GM21360 (cell line): ENCODE measurements around the gene PGAP2.
A peak's percentile ranks its signal among the peaks of the same experiment; 100 is the strongest.

ENCODE experiments used
- ATAC-seq: cut with Tn5 transposase; IDR thresholded peaks from one replicate; pipeline ENCODE4 v1.9.1; 2021; ENCODE audit warnings: mild to moderate bottlenecking, moderate library complexity; ENCODE audit not compliant: unreplicated experiment

PGAP2 gene

DNA sequence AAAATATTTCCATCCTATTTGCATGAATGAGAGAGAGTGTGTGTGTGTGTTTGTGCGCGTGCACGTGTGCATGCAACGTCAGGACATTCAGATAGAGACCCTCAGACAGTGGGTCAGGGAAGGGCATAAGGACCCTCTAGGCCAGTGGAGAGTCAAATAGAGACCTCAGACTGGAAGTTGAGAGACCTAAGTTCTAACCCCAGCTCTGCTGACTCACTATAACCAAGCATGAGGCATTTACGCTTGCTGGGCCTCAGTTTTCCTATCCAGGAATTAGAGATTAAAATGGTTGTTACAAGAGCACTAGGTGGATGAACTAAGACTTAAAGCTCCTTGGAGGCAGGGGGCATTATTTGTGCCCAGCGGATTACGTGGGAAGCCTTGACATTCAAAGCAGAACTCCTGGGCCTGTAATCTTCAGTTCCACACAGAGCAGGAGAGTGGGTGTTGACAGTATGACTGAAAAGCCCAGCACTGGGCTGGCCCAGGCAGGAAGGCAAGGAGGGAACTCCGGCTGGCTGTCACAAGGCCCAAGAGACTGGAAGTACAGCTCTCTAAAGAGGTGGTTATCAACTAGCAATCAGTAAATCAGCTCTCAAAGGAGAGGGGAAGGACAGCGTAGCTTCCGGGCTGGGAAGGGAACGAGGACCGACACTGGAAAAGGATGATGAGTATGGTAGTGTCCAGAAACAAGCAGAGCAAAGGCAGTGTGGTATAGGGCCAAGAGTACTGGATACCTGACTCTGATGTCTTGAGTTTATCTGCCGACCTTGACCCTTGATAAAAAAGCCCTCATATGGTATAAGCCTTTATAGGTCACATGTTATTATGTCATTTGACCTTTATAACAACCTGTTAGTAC lies 23.2 kb downstream of the PGAP2 start:
- no peak for ATAC-seq

DNA sequence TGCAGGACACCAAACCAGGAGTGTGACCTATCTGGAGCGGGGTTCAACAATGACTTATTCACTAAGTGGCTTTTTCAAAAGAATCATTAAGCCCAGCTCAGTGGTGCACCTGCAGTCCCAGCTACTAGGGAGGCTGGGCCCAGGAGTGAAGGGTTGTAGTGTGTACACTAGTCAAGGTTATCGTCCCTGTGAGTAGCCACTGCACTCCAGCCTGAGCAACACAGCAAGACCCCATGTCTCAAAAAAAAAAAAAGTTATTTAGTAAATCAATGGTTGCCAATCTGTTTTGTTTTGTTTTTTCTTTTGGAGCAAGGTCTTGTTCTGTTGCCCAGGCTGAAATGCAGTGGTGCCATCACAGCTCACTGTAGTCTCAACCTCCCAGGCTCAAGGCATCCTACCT lies 24.5 kb downstream of the PGAP2 start:
- ATAC-seq = no peak

DNA sequence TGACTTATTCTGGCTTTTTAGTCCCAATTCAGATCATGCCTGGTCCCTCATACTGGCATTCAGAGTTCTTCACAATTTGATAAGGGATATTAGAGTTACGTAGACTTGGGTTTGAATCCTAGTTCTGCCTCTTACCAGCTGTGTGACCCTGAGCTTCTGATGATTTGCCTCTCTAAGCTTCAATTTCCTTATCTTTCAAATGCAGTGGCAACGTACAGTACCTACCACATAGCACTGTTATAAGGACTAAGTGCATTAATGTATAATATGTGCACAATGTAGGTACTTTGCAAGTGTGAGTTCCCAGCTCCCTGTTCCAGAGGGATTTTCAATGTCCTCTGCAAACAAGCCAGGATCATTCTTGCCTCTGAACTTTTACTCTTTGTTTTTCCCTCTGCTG lies 25.1 kb downstream of the PGAP2 start:
- no peak for ATAC-seq

DNA sequence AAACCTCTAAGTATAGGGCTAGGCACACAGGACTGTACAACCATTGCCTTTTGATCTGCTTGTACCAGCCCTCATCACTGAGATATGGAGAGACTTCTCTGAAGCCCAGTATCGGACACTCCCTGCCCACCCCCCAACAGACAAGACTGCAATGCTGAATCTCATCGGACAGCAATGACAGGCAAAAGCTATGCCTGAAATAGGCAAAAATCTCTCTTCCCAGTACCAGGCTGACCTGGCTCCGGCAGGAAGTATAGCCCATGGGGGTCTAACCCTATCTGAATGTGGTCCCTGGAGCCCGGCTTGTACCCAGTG lies 25.9 kb downstream of the PGAP2 start:
- ATAC-seq = no peak

DNA sequence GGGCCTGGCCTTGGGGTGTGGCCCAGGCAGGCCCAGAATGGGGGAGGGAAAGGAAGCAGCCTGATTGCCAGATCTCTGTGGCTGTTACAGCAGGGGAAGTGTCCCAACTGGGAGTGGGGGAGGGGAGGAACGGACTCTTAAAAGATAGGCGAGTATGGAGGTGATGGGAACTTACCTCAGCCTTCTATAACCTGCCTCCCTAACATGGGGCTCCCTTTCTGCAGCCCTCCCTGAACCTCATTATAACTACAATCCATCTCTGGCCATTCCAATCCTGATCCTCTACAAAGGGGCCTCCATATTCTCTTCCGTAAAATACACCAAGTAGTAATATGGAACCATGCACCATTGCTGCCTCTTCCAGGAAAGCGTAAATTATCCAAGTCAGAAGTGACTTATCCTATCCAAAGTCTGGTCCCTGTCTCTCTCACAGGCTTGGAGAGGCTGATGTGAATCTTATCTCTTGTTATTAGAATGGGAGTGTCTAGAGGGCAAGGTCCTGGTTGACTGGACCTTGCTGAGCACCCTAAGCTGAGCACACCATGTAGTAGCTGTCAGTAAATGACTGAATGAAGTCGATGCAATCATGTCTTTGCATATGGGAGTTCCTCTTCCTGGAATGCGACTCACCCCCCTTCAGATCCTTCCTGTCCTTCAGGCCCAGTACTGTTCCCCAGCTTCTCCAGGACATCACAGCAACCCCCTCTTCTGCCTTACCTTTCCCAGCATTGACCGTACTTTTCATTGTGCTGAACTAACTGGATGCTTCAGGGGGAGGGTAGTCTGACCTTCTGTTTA lies 26.5 kb downstream of the PGAP2 start:
- ATAC-seq = no peak

DNA sequence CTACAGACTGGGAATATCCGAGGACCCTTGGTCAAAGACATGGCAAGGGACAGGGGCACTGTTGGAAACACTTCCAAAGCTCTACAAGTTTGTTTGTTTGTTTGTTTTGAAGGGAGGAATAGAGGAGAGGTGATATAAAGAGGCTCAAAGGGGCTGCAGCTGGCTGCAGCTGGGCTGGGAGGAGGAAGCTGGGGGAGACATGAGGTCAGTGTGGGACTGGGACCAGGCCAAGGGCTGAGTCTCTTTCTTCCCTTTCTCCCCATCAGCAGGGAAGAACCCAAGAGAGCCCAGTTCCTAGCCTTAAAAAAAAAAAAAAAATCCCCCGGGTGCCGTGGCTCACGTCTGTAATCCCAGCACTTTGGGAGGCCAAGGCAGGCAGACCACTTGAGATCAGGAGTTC lies 27.4 kb downstream of the PGAP2 start:
- ATAC-seq = no peak

DNA sequence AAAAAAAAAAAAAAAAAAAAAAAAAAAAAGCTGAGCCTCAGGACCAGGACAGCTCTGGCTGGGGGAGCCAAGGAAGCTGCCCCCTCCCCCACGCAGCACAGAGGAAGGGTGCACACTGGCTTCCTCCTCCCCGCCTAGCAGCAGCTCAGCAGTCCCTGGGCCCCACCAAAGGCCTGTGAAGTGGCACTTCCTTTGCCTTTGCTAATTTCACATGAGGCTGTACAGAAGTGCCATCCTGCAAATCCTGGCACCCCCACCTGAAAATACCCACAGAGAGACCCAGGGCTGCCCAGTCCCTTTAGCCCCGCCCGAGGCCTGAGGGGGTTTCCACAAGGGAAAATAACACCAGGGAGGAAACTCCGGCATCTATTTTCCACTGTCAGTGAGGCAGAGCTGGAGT lies 28.5 kb downstream of the PGAP2 start:
- ATAC-seq = no peak

DNA sequence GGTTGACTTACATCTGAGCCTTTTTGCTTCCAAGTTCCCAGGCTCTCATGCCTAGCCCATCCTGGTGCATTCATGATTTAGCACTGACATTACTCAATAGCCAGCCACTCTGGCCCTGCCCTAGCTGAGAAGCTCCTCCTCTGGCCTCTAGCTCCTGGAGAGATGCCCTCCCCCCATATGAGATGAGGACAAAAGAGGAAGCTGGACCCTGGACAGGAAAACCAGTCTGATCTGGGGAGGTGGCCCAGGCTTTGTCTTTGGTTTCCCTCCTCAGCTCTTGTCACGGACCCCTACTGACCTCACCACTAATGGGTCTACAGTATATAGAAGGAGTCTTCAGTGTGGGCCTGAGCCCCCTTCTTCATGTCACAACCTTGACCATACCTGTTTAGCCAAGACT lies 29.4 kb downstream of the PGAP2 start:
- ATAC-seq = no peak

DNA sequence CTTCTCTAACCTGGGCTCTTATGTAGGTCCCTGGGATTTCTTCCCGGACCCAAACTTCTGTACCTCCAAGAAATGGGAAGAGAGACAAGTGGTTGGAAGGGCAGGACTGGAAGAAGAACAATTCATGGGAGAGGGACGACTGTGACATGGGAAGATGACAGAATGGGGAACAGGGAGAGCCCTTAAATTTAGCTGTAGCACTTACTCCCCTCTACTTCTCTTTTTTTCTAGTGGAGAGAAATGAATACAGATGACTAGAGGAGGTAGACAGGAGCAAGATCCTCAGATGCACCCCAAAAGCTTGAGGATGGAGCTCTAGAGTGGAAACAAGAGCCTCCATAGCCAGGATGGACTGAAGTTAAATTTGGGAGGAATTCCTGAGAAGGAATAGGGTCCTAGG lies 30.1 kb downstream of the PGAP2 start:
- ATAC-seq = no peak

DNA sequence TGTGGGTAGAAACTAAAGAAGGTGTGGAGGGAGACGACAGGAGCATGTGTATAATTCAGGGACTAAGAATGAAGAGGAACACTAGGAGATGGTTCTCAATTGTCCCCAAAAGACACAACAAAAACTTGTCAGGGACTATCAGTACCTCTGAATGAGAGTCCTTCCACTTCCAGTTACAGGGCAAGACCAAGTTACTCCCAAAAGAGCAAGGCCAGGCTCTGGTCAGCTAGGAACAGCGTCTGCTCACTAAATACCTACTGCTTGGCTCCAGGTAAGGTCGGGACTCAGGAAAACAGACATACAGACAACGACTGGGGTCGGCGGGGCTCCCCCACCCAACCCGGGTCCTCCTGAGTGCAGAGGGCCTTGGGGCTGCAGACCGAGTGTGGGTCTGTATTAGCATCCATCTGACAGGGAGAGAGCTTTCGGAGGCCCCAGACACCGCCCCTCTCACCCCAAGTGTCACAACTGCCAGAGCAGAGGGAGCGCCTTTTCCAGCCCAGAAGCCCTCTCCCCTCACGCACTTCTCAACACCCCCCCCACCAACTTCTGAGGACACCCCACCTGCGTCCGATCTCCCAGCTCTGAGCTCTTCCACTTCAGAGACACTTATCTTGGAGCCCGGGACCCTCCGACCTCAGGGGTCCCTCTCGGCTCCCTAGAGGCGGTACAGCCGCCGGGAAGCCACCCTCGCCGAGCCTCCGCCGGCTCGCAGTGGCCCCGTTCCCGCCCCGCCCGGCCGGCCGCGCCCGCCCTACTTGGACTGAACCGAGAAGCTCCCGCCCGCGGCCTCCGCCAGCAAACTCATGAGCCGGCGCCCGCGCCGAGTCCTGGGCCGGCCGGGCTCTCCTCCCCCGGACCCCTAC lies 31.9 kb downstream of the PGAP2 start:
- no peak for ATAC-seq

DNA sequence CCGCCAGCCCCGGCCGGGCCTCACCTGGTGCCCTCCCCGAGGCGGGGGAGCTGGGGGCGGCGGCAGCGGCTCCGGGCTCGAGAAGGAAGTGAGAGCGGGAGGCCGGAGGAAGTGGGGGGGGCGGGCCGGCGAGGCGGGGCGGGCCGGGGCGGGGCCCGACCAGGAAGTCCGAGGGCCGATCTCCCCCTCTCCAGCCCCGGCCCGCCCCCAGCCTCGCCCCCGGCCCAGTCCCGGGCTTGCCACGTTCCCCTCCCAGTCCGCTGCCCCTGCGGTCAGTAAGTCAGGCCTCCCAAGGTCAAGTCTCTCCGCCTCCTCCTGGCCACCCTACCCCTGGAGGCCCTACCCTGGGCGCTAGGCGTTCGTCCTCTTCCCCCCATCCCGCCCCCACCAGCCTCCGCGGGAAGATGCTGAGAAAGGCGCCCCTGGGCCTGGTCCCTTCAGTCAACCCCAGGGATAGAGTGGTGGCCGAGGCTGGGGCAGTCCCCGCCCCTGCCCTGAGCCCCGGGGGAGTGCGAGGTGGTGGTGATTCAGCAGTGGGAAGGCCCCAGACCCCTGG lies 32.6 kb downstream of the PGAP2 start, which contains the start of gene RHOG:
Gene RHOG, minus strand, starts transcription at position 90 of the 556 bp plus-strand sequence. CDS start 12,821 bp downstream, outside the sequence.
- peak; percentile 45 for ATAC-seq

DNA sequence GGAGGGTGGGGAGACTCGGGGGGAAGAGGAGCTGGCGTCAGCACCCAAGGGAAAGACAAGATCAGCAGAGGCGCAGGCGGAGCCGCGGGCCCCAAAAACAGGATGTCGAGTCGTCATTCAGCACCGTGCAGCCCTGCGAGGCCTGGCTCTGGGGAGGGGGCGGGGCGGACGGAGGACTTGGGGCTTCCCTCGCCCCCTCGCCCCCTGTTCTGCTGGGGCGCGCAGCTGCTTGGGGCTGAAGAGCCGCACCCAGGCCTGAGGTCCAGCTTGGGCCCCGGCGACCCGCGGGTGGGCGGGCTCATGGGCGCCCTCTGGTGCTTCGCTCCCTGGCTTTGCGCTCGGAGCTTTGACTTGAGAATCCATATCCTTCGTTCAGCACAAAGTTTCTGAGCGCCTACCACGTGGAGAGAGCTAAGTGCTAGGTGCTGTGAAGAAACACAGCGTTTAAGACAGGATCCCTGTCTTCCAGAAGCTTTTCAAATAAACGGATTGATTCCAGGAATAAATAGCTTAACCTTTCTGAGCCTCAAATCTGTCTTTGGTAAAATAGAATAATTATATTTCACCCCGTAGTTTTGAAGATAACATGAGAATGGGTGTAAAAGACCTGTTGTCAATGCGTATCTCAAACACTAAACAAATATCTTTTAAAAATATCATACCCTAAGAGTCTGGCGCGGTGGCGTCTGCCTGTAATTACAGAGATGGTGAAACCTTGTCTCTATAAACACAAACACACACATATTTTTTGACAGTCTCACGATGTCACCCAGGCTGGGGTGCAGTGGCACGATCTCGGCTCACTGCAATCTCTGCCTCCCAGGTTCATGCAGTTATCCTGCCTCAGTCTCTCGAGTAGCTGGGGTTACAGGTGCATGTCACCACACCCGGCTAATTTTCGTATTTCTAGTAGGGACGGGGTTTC lies 33.3 kb downstream of the PGAP2 start:
- peak; percentile 53 for ATAC-seq

DNA sequence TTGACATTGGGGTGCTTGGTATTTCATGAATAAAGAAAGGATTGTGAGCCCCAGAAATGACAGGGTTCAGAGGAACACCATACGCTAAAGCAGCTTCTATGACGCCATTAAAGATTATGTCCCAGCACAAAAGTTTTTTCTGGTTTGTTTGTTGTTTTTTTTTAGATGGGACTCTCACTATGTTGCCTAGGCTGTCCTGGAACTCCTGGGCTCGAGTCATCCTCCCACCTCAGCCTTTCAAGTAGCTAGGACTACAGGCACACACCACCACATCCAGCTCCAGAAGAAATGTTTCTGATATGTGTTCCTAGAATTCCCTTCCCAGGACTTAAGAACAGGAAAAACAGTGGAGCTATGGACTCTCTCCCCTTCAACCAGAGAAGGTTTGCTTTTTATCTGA lies 35.0 kb downstream of the PGAP2 start:
- ATAC-seq = no peak

DNA sequence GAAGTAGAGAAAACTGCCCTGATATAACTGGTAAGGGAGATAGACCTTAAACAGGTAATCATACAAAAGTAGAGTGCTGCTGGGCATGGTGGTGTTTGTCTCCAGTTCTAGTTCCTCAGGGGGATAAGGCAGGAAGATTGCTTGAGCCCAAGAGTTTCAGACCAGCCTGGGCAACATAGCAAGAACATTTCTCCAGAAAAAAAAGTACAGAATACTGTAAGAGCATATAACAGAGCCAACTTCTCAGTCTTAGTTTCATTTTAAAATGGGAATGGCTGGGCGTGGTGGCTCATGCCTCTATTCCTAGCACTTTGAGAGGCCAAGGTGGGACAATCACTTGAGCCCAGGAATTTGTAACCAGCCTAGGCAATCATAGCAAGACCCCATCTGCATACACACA lies 36.9 kb downstream of the PGAP2 start:
- ATAC-seq = no peak

DNA sequence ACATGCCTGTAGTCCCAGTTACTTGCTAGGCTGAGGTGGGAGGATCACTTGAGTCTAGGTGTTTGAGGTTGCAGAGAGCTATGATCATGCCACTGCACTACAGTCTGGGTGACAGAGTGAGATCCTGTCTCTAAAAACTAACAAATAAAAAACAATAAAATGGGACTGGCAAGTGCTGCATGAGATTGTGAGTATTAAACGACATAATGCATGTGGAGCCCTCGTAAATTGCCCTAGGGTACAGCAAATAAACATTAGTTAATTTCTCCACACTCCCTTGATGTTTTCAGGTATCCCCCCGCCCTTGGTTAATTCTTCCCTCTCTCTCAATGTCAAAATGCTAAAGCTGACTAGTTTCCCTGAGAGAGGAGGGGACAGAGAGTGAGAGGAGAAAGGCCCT lies 37.3 kb downstream of the PGAP2 start:
- no peak for ATAC-seq

DNA sequence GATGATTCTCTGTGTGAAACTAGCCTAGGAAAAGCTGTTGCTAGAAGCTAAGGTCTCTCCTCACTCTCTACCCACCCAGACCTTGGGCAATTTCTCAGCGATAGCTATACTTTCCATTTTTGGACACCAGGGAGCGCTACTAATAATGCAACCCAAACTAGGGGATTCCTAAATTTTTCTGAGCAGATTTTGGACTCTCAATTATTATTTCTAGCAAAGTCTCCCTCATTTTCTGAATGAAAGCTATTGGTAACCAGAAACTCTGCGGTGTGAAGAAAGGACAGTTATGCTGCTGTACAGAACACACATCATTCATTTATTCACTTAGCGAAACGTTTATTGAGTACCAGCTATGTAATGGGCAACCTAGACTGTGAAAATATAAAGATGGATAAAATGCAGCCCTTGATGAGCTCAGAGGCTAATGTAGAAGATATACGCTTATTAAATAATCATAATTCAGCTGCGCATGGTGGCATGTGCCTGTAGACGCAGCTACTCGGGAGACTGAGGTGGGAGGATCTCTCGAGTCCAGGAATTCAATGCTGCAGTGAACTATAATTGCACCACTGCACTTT lies 41.0 kb downstream of the PGAP2 start:
- no peak for ATAC-seq

DNA sequence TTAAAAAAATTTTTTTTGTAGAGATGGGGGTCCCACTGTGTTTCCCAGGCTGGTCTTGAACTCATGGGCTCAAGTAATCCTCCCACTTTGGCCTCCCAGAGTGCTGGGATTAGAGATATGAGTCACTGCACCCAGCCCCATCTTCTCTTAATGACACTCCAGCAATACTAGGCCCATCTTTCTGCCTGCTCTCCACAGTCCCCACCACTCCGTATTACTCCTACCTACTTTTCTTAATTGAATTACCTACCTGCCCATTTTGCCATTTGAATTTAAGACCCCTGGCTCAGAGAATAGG lies 45.1 kb downstream of the PGAP2 start:
- no peak for ATAC-seq

DNA sequence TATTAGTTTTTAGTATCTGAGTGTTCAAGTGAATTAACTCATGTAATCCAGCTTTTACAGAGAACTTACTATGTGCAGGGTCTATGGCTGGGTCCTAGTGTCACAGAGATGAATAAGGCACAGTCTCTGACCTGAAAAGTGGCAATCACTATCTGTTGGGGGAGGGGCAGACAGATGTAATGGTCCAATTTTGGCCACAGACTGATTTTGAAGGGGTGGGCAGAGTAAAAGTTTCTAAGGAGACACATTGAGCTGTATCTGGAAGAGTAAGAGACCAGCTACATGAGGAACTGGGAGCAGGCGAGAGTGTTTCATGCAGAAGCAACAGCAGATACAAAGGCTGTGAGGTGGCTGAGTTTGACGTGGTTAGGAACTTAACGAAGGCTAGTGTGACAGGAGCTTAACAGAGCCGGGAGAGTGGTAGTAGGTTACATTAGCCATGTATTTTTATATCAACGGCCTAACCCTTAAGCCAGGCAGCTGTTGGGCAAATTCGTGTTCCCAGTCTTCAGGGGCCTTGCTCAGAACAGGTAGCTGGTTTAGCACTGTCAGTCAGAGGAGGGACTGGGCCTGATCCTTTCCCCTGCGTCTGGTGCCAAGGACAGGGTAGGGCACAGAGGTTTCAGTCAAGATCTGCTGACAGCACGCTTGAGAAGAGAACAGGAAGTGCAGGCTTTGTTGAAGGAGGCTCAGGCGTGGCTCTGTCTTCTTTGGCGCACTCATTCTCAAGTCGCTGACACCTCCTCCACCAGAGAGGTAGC lies 45.7 kb downstream of the PGAP2 start:
- ATAC-seq = peak; percentile 34

DNA sequence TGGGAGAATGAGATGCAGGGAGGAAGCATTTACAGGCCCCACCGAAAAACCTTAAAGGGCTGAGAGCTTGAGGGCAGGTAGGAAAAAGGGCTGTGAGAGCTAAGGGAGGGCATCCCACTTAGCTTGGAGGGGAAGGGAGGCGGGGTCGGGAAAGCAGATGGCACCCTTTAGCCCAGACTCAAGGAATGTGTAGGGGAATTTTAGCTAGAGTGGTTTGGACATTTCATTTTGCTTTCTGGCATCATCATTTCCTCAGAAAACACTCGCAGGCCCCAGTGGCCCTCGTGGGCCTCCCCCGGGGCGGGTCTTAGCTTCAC lies 46.3 kb downstream of the PGAP2 start:
- ATAC-seq = no peak
